HG03039 (cell line): Measurements from ENCODE around the gene CDK14.

Experiments
- ATAC-seq: cut with Tn5 transposase; IDR thresholded peaks from one replicate; pipeline ENCODE4 v1.9.1; 2021; ENCODE audit warnings: mild to moderate bottlenecking, moderate library complexity; ENCODE audit not compliant: unreplicated experiment

The CDK14 gene

GRCh38 chr7:90988516-90988915 is 392.4 kb downstream of the CDK14 start:
- ATAC-seq: no peak

- ATAC-seq: no peak
Measured at GRCh38 chr7:90988996-90989765, 393.1 kb downstream of the CDK14 start.

DNA sequence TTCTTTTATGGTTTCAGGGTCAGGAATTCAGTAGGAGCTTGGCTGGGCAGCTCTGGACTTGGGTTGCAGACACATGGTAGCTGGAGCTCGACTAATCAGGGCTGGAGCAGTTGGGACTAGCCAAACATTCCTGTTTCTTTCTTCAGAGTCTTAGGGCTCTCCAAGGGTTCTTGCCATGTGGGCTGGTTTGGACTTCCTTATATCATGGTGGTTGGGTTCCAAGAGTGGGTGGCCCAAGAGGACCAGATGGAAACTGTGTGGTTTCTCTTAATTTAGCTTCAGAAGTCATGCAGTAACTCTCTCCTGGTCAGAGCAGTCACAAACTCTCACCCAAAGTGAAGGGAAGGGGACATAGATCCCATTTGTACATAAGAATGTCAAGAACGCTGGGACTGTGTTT is 398.0 kb downstream of the CDK14 start:
- no peak for ATAC-seq

DNA sequence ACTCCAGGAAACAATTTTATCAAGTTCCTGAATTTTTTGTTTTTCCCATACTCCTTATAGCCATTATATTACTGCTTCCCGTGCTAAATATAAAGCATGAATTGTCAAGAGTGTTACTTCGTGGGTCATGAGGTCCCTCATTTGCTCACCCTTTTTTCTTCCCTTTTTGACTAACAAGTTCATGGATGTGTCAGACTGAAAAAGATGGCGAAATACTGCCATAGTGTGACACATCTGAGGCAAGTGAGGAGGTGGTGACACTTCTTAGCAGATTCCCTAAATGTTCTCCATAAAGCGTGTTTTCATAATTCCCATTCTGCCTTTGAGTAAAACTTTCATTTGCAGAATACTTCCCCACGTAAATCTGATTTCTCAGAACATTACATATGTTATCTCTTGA is 398.5 kb downstream of the CDK14 start:
- ATAC-seq: no peak

- ATAC-seq: no peak
Measured at GRCh38 chr7:90995996-90996395, 399.9 kb downstream of the CDK14 start.

GRCh38 chr7:90999989-91000979 is 404.2 kb downstream of the CDK14 start:
- no peak for ATAC-seq

- no peak for ATAC-seq
Measured at GRCh38 chr7:91005024-91005423, 408.9 kb downstream of the CDK14 start.

DNA sequence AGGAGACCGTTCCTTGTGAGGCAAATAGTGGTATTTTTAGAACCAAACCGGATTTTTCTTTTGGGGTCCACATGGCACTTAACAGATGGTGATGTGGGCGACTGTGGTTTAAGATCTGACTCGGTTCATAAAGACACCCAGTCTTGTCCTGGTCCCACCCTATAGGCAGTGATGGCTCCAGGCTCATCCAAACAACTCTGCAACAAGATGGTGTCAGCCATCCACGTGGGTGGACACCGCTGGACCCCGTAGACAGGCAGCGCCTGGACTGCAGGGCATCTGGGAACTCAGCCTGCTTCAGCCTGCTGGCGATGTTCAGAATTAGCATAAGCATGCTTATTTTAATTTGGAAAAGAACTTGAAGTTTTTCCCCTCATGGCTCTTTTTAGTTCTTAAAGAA is 409.7 kb downstream of the CDK14 start:
- no peak for ATAC-seq

GRCh38 chr7:91007371-91007770 is 411.2 kb downstream of the CDK14 start:
- ATAC-seq: no peak

- ATAC-seq: no peak
Measured at GRCh38 chr7:91013078-91013477, 417.0 kb downstream of the CDK14 start.

DNA sequence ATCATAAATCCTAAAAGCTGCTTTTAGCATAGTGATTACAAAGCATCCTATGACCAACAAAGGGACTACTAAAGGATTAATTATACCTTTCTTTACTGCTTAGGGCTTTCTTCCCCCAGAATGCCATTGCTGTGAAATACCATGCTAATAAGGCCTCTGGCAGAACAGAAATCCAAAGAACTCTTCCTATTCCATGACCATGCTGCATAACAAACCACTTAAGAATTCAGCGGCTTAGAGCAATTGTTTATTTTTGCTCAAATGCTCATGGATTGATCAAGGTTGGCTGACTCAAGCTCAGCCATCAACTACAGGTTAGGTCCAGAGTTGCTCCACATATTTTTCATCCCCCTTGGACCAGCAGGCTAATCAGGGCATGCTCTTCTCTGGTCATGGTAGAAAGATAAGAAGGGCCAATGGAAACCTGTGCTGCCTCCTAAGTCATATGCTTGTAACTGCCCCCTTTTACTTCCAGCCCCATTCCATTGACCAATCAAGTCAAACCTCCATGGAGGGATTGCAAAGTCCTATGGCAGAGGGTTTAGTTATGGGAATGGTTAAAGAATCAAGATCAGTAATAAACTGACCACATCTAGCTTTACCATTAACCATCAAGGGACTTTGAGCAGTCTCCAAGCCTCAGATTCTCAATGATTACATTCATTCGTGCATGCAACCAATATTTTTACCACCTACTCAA is 423.7 kb downstream of the CDK14 start:
- no peak for ATAC-seq

- no peak for ATAC-seq
Measured at GRCh38 chr7:91020636-91021385, 424.7 kb downstream of the CDK14 start.

GRCh38 chr7:91021956-91022355 is 425.8 kb downstream of the CDK14 start:
- ATAC-seq: no peak

- no peak for ATAC-seq
Measured at GRCh38 chr7:91025906-91026390, 429.8 kb downstream of the CDK14 start.

DNA sequence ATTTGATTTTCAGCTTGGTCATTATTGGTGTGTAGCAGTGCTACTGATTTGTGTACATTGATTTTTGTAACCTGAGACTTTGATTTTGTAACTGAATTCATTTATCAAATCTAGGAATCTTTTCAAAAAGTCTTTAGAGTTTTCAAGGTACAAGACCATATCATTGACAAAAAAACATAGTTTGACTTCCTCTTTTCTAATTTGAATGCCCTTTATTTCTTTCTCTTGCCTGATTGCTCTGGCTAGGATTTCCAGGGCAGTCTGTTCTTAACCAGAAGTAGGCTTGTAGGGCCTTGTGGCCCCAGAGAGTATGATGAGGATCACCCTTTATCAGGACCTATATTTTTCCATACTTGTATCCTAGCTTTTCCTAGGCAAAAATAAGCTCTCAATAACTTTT is 433.6 kb downstream of the CDK14 start:
- ATAC-seq: no peak

GRCh38 chr7:91030680-91031380 is 434.7 kb downstream of the CDK14 start:
- ATAC-seq: no peak

- no peak for ATAC-seq
Measured at GRCh38 chr7:91031757-91032156, 435.6 kb downstream of the CDK14 start.

DNA sequence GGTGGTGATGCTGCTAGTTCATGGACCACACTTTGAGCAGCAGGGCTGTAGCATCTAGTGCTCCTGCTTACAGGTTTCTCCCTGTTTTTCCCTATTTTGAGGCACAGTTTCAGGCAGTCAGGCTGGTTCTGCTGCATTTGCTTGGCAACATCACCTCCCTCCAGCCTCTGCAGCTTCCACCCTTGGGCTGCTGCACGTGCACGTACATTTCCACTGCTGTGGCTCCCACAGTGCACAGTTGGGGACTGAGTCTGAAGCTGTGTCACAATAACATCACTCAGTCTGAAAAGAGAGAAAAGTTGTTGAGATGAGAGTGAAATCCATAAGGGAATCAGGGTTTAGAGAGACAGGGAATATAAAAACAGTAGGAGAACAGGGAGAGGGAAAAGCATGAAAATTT is 437.5 kb downstream of the CDK14 start:
- ATAC-seq: no peak

- no peak for ATAC-seq
Measured at GRCh38 chr7:91034459-91035368, 438.6 kb downstream of the CDK14 start.
